Stimulated activated CD4-positive, alpha-beta T cell treated with anti-CD3 and anti-CD28 coated beads, Interleukin-1b, Interleukin-23, amount 100 ng/mL, for 24 hours (primary cell): Measurements from ENCODE around the gene PTPRQ.

Experiments
- DNase-seq, 4 experiments: peaks; one replicate each; pipeline ENCODE4 v3.0.0-alpha.2; 2020; ENCODE audit warnings: low read depth in 4 of 4, low spot score in 1 of 4

The PTPRQ gene

DNA sequence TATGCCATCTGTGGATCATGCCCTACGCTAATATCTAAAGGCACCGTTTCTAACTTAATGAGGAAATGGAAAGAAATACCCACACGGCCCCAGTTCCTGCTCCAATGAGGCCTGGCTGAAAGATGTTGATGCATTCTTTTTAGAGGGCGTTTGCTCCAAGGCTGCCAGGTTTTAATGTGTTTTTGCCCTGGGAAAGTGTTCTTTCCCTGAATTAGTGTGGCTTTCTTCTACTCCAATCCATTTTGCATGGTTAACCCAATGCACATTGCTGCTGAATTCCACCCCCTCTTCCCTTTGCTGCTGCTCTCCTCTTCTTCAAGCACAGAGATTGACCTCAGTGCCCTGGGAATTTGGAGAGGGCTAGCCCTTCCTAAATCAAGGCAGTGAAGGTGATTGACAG is 273.8 kb downstream of the PTPRQ start:
- DNase-seq = no peak

DNA sequence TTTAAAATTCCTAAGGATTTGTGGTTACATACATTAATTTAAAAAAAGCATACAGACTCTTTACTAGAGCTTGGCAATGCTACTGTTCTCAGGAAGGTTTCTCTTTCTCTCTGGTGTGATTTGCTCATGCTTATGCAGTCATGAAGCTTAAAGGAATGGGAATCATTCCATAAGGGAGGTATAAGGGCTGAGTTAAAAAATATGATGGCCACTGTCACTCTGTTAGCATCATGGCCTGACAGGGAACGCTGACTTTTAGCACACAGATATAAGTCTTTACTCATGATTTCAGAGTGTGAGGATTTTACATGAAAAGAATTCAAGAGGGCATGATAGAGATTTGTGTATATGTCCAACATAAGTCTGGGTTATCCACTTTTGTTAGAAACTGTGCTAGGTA is 276.5 kb downstream of the PTPRQ start:
- no peak for DNase-seq

DNA sequence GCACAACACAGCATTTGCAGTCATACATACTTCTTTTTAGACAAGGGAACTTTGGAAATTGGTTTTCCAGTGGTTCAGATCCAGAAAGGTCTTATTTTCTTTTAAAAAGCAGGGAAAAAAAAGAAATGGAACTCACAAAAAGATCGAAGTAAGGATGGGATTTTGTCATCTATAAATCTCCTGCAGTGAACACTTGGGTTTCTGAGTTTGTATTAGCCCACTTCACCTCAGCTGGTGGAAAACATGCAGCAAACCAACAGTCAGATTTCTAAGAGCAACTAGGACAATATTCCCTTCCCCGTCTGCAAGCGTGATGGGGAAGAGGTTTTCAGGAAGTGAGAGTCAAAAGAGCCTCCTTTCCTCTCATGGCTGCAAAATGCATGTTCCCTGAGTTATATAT is 277.3 kb downstream of the PTPRQ start:
- DNase-seq = no peak
